OCI-LY3 (cell line): ENCODE results near the gene ESR1.

Experiments
- H2AFZ ChIP-seq: fragments of 200-600, 300-600 bp; shearing (Covaris generic); 2 replicates; pipeline ENCODE4 v1.6.0; 2014; ENCODE audit warnings: antibody characterized with exemption, low read depth, low read length
- H3K27ac ChIP-seq: fragments of 200-600, 300-600 bp; sonication (generic); 2 replicates; pipeline ENCODE4 v1.5.1; 2014; ENCODE audit warnings: mild to moderate bottlenecking, low read length, moderate library complexity, mixed read lengths
- H3K27me3 ChIP-seq: fragments of 200-600, 300-600 bp; sonication (generic); 2 replicates; pipeline ENCODE4 v1.6.1; 2014; ENCODE audit warnings: low read depth, low read length, mixed read lengths
- H3K36me3 ChIP-seq: fragments of 200-600, 300-600 bp; sonication (generic); replicated peaks from 2 replicates; pipeline ENCODE3; 2014; ENCODE audit warnings: low read depth, low read length, mixed read lengths
- H3K4me1 ChIP-seq: fragments of 300-600, 200-600 bp; sonication (generic); 2 replicates; pipeline ENCODE4 v1.6.1; 2014; ENCODE audit warnings: low read length, mixed read lengths
- H3K4me2 ChIP-seq: fragments of 200-600, 300-600 bp; sonication (generic); 2 replicates; pipeline ENCODE4 v1.6.1; 2014; ENCODE audit warnings: low read length, mixed read lengths
- H3K4me3 ChIP-seq: fragments of 300-600, 200-600 bp; sonication (generic); 2 replicates; pipeline ENCODE4 v1.5.1; 2014; ENCODE audit warnings: antibody characterized with exemption, mild to moderate bottlenecking, low read length, moderate library complexity
- H3K79me2 ChIP-seq: fragments of 300-600, 200-600 bp; shearing (Covaris generic); 2 replicates; pipeline ENCODE4 v1.6.1; 2014; ENCODE audit warnings: mild to moderate bottlenecking, low read length, mixed read lengths
- H3K9ac ChIP-seq: fragments of 300-600, 200-600 bp; shearing (Covaris generic); 2 replicates; pipeline ENCODE4 v1.6.0; 2014; ENCODE audit warnings: mild to moderate bottlenecking, low read length, moderate library complexity
- H3K9me3 ChIP-seq: fragments of 200-600, 300-600 bp; shearing (Covaris generic); 2 replicates; pipeline ENCODE4 v1.6.1; 2014; ENCODE audit warnings: low read length, mixed read lengths; ENCODE audit not compliant: insufficient read depth
- H4K20me1 ChIP-seq: fragments of 200-600, 300-600 bp; sonication (generic); 2 replicates; pipeline ENCODE4 v1.6.1; 2016; ENCODE audit warnings: low read length, mixed read lengths; ENCODE audit not compliant: insufficient read depth
- EZH2phosphoT487 ChIP-seq: fragments of 200-600 bp; shearing (Covaris generic); IDR thresholded peaks from 2 replicates; pipeline ENCODE4 v1.6.1; 2018; ENCODE audit warnings: antibody characterized with exemption, mixed run types, low read depth
- TF ChIP-seq, protein P1 (sequence below): fragments of 200-600, 300-600 bp; sonication (generic); IDR thresholded peaks from 2 replicates; pipeline ENCODE4 v1.5.1; 2014; ENCODE audit warnings: antibody characterized with exemption, low read length, low read depth

ESR1 gene

DNA sequence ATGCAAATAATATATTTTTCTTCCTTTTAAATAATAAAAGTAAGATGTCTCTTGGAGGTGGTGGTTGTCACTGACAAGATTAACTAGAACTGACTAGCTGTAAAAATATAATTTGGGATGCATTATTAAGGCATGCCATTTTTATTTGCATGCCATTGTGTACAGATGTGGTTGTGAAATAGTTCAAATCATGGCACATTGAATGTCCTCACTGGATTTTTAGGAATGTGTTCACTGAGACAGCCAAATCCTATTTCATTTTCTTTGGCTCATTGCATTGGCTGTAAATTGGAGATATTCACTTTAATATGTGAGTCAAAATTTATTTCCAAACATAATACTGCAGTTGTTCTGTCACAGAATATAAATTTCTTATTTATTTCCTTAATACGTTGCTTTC lies 62.3 kb downstream of the ESR1 start:
- Histone ChIP-seq H3K27ac (no peak overlapping the region), H2AFZ (no peak overlapping the region)
- TF ChIP-seq EZH2phosphoT487, result no peak
- TF ChIP-seq, protein P1, sequence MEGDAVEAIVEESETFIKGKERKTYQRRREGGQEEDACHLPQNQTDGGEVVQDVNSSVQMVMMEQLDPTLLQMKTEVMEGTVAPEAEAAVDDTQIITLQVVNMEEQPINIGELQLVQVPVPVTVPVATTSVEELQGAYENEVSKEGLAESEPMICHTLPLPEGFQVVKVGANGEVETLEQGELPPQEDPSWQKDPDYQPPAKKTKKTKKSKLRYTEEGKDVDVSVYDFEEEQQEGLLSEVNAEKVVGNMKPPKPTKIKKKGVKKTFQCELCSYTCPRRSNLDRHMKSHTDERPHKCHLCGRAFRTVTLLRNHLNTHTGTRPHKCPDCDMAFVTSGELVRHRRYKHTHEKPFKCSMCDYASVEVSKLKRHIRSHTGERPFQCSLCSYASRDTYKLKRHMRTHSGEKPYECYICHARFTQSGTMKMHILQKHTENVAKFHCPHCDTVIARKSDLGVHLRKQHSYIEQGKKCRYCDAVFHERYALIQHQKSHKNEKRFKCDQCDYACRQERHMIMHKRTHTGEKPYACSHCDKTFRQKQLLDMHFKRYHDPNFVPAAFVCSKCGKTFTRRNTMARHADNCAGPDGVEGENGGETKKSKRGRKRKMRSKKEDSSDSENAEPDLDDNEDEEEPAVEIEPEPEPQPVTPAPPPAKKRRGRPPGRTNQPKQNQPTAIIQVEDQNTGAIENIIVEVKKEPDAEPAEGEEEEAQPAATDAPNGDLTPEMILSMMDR, result no peak

DNA sequence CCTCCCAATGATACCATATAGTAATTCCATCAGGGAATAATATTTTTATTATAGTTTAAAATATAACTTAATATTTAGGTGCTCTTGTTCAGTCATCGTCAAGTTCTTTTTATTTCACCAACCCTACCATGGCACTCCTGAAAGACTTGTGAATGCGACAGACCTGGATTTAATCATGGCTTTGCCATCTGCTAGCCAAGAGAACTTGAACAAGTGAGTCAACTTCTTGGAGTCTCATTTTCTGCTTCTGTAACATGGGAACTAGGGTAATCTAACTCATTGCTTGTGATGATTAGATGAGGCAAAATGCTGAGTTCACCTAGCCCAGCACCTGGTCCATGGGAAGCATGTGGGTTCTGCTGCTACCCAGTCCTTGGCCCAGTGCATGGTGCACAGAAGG lies 62.9 kb downstream of the ESR1 start:
- Histone ChIP-seq H3K27ac (no peak overlapping the region), H3K4me1 (no peaks in the 10 kb centered on the region), H3K79me2 (no peaks in the 10 kb centered on the region), H3K36me3 (no peaks in the 10 kb centered on the region), H3K9me3 (no peaks in the 10 kb centered on the region), H2AFZ (no peak overlapping the region), H3K4me2 (no peak overlapping the region), H3K4me3 (no peak overlapping the region), H3K9ac (no peak overlapping the region), H3K27me3 (no peaks in the 10 kb centered on the region), H4K20me1 (no peaks in the 10 kb centered on the region)
- TF ChIP-seq EZH2phosphoT487, result no peak
- TF ChIP-seq, protein P1, result no peak

More for the DNA sequence above, 62.3 kb downstream of the ESR1 start:
- H3K4me1 ChIP-seq, result no peaks in the 10 kb centered on the region
- H3K36me3 ChIP-seq, result no peaks in the 10 kb centered on the region
- no peaks in the 10 kb centered on the region for H3K9me3 ChIP-seq
- H3K27me3 ChIP-seq, result no peaks in the 10 kb centered on the region
- H3K79me2 ChIP-seq, result no peaks in the 10 kb centered on the region
- no peak overlapping the region for H3K4me2 ChIP-seq
- H3K9ac ChIP-seq, result no peak overlapping the region
- H4K20me1 ChIP-seq, result no peaks in the 10 kb centered on the region
- no peak overlapping the region for H3K4me3 ChIP-seq

DNA sequence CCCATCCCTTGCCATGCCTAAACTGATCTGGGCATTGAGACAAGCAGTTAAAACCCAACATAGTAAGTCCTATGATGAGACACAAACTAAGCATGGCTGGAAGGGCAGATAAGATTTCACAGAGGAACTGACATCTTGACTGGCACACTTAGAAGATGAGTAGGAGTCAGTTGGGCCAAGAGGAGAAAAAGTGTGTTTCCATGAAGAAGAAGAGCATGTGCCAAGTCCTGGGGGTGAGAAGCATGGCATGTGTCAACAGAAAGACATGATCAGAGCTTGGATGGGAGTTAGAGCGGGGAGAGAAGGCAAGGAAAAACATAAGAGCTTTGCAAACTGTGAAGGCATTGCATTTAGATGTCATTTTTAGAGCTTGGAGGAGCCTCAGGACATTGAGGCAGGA lies 68.0 kb downstream of the ESR1 start:
- no peak overlapping the region for H3K27ac ChIP-seq
- H3K9me3 ChIP-seq, result no peaks in the 10 kb centered on the region
- H3K79me2 ChIP-seq, result no peaks in the 10 kb centered on the region
- H3K4me3 ChIP-seq, result no peak overlapping the region
- H3K9ac ChIP-seq, result no peak overlapping the region
- H4K20me1 ChIP-seq, result no peaks in the 10 kb centered on the region
- H3K27me3 ChIP-seq, result no peaks in the 10 kb centered on the region
- H3K36me3 ChIP-seq, result no peaks in the 10 kb centered on the region
- TF ChIP-seq, protein P1, result no peak
- TF ChIP-seq EZH2phosphoT487, result no peak
- H3K4me1 ChIP-seq, result no peaks in the 10 kb centered on the region
- no peak overlapping the region for H2AFZ ChIP-seq
- no peak overlapping the region for H3K4me2 ChIP-seq

DNA sequence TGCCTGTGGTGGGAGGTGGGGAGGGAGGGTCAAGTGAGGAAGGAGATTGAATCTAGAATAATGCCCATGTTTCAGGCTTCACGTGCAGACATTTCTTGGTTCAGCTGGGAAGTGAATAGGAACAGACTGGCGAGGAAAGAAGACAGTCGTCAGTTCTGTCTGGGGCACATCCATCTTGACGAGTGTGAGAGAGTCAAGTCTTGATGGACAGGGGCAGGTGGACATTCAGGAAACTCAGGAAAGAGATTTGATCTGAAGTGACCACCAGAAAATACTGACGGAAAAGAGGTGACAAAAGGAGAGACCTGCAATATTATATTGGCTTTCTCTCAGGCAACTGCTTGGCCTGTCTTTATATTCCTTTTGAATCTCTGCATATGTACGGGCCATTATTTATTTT lies 68.6 kb downstream of the ESR1 start:
- no peaks in the 10 kb centered on the region for H3K79me2 ChIP-seq
- H3K4me1 ChIP-seq, result no peaks in the 10 kb centered on the region
- H3K4me3 ChIP-seq, result no peak overlapping the region
- no peak overlapping the region for H3K27ac ChIP-seq
- H3K9ac ChIP-seq, result no peak overlapping the region
- H2AFZ ChIP-seq, result no peak overlapping the region
- no peaks in the 10 kb centered on the region for H4K20me1 ChIP-seq
- no peaks in the 10 kb centered on the region for H3K9me3 ChIP-seq
- H3K27me3 ChIP-seq, result no peaks in the 10 kb centered on the region
- no peak overlapping the region for H3K4me2 ChIP-seq
- H3K36me3 ChIP-seq, result no peaks in the 10 kb centered on the region
- TF ChIP-seq EZH2phosphoT487, result no peak
- TF ChIP-seq, protein P1, result no peak
